NB4 (cell line): Measurements from ENCODE around the gene NCCRP1.

Experiments used
- DNase-seq: peaks from one replicate; pipeline ENCODE4 v3.0.0; 2010; ENCODE audit warnings: low read depth
- H3K4me3 ChIP-seq: one replicate; pipeline ENCODE4 v1.5.1; 2011; ENCODE audit warnings: mild to moderate bottlenecking, low read depth, low read length, moderate library complexity
- MYC ChIP-seq: IDR thresholded peaks from 2 replicates; pipeline ENCODE4 v1.6.1; 2011; ENCODE audit warnings: low read depth, low read length
- POLR2A ChIP-seq: IDR thresholded peaks from 2 replicates; pipeline ENCODE4 v1.6.1; 2011; ENCODE audit warnings: mild to moderate bottlenecking; ENCODE audit not compliant: insufficient read length; ENCODE audit errors: extremely low read depth
- TF ChIP-seq, protein P1 (sequence below): IDR thresholded peaks from 2 replicates; pipeline ENCODE4 v1.6.1; 2011; ENCODE audit warnings: low read depth, low read length
- TF ChIP-seq, protein P2 (sequence below): IDR thresholded peaks from one replicate; pipeline ENCODE4 v1.5.1; 2012; ENCODE audit warnings: low read depth, low read length

Gene NCCRP1

DNA sequence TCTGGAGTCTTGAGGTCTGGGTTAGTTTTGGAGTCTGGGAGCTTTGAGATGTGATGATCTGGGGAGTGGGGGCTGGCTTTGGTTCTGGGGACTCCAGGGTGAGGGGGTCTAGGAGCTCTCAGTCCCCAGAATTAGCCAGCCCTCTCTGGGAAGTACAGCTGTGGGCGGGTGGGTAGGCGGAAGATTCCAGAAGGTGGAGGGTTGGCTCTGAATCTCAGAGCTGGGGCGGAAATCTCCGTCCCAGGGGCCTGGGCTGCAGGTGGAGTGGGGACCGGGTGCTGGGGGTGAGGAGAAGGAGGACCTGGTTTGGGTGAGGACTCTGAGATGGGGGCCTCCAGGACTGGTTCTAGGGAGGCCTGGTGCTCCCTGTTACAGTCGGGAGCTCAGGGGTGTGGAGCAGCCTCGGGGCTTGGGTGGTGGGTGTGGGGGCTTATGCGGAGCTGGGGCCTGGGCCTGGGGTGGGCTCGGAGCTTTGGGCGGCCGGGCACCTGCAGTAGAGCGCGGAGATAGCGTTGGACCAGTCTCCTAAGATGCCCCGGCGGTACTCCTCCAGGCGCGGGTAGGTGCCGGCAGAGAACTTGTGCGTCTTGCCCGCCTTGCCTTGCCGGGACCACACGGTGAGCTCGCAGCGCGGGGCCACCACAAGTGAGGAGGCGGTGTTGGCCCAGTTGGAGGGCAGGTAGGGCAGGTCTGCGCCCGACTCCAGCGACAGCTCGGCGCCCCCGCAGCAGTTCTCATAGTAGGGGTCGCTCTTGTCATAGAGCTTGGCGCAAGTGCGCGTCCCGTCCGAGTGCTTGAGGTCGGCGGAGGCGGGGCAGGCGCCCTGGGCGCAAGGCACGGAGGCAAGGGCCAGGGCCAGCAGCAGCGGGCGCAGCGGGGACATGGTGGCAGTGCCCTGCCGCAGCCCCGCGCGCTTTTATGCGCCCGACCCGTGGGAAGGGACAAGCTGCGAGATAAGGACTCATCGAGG is 6.9 kb downstream of the NCCRP1 start, which contains the start of gene SYCN:
Gene SYCN, minus strand, starts transcription at position 892 of the 970 bp plus-strand sequence. Its CDS starts 9 bp downstream, at position 883.
- TF ChIP-seq POLR2A = no peak
- no peak for TF ChIP-seq MYC
- TF ChIP-seq, protein P1, sequence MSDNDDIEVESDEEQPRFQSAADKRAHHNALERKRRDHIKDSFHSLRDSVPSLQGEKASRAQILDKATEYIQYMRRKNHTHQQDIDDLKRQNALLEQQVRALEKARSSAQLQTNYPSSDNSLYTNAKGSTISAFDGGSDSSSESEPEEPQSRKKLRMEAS = no peak
- TF ChIP-seq, protein P2, sequence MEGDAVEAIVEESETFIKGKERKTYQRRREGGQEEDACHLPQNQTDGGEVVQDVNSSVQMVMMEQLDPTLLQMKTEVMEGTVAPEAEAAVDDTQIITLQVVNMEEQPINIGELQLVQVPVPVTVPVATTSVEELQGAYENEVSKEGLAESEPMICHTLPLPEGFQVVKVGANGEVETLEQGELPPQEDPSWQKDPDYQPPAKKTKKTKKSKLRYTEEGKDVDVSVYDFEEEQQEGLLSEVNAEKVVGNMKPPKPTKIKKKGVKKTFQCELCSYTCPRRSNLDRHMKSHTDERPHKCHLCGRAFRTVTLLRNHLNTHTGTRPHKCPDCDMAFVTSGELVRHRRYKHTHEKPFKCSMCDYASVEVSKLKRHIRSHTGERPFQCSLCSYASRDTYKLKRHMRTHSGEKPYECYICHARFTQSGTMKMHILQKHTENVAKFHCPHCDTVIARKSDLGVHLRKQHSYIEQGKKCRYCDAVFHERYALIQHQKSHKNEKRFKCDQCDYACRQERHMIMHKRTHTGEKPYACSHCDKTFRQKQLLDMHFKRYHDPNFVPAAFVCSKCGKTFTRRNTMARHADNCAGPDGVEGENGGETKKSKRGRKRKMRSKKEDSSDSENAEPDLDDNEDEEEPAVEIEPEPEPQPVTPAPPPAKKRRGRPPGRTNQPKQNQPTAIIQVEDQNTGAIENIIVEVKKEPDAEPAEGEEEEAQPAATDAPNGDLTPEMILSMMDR = no peak
- no peak within 1 kb of the TSS for H3K4me3 ChIP-seq
- DNase-seq = no peak

DNA sequence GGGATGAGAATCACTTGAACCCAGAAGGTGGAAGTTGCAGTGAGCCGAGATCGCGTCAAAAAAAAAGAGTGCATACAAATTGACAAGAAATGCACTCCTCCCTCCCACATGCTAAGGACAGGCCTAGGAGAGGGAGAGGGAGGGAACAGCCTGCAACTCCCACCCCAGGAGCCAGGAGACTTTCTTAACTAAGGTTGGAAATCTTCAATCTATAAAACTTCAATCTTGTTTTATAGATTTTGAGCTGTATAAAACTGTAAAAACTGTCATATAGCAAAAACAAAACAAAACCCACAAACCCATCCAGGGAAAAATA is 8.6 kb downstream of the NCCRP1 start:
- TF ChIP-seq MYC (no peak), POLR2A (no peak)
- TF ChIP-seq, protein P1 = no peak
- TF ChIP-seq, protein P2 = no peak
- DNase-seq = no peak
- H3K4me3 ChIP-seq = no peak overlapping the region

DNA sequence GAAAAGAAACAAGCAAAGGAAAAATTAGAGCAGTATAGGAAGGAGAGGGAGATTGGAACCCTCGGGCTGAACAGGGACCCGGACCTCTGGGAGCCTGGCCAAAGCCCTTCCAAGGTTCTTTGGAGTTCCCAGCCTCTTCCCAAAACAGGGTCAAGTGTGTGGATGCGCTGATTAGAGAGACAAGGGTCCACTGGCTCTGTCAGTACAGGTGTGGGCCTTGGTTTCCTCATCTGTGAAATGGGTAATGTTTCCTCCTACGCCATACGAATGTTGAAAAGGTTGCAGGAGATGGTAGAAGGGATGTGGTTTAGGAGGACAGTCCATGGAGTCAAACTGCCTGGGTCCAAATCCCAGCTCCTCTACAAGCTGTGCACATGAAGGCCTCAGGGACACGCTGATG is 9.4 kb downstream of the NCCRP1 start:
- H3K4me3 ChIP-seq = no peak overlapping the region
- DNase-seq = no peak
- TF ChIP-seq, protein P2 = no peak
- TF ChIP-seq POLR2A (no peak), MYC (no peak)
- TF ChIP-seq, protein P1 = no peak

DNA sequence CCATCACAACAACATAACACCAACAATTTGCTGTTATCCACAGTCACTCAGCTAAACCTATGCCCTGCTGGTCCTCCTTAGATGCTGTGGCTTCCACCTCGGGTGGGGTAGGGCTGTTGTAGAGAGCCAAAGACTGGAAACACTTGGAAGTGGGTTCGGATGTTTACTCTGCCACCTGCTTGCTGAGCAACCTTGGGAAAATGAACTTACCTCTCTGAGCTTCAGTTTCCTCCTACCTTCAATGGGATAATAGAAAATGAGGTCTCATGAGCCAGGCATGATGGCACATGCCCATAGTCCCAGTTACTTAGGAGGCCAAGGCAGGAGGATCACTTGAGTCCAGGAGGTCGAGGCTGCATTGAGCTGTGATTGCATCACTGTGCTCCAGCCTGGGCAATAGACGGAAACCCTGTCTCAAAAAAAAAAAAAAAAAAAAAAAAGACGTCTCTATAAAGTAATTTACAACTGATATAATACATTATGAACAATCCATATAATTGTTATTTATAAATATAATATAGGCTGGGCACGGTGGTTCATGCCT is 10.6 kb downstream of the NCCRP1 start:
- H3K4me3 ChIP-seq = no peak overlapping the region
- DNase-seq = no peak
- TF ChIP-seq, protein P2 = no peak
- TF ChIP-seq POLR2A (no peak), MYC (no peak)
- TF ChIP-seq, protein P1 = no peak

DNA sequence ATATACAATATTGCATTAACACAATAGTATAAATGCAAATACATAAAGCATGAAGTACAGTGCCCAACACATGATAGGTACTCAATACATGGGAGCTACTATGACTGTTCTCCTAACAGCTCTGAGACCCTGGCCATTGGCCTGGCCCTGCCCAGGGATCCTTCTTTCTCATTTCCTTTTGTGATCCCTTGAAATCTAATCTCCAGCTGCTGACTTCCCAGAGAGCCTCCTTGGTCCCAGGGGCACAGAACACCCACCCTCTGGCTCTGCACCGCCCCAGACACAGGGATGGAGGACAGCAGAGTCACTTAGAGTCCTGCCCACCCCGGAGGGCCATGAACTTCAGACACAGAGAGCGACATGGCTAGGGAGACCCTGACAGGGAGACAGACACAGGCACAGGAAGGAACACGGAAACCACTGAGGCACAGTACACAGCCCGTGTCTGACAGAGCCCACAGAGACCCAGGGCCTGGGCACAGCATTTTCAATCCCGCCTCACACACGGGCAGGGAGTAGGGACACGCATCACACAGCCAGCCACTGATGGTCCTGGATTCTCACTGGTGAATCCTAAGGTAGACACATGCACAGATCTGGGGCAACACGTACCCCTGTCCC is 11.5 kb downstream of the NCCRP1 start:
- no peak overlapping the region for H3K4me3 ChIP-seq
- TF ChIP-seq, protein P2 = no peak
- TF ChIP-seq POLR2A = no peak
- no peak for TF ChIP-seq MYC
- TF ChIP-seq, protein P1 = no peak
- DNase-seq = no peak
